IMR-90 (cell line): Measurements from ENCODE around the gene KRTAP13-4. TPM values are rescaled to one million over a fixed set of nuclear protein-coding genes. Genes with fewer than 3 reads are reported as not detected.
A peak's percentile ranks its signal among the peaks of the same experiment; 100 is the strongest.

ENCODE experiments used
- ATAC-seq: fragments of 200-7000 bp; cut with Tn5 transposase; 2 replicates; pipeline ENCODE4 v1.9.1; 2020; ENCODE audit warnings: low read depth, mild to moderate bottlenecking, moderate library complexity
- BruUV-seq: library from RNA; stranded (reverse); fragments of 400-500 nt; replicated peaks from 2 replicates; lab custom pipeline; 2021; lab: Mats Ljungman, UMichigan
- CTCF ChIA-PET: fragments of 300-600 bp; formaldehyde crosslinking; extraction: SDS; loops from one replicate; lab custom pipeline; 2021; ENCODE audit warnings: antibody characterized with exemption; lab: Yijun Ruan, JAX
- POLR2A ChIA-PET: fragments of 300-600 bp; sonication (Branson Sonifier 250); formaldehyde crosslinking; loops from one replicate; lab custom pipeline; 2022; ENCODE audit warnings: antibody characterized with exemption; ENCODE audit not compliant: unreplicated experiment; lab: Charles Lee
- DNase-seq: peaks from one replicate; pipeline ENCODE4 v3.0.0; 2013
- H2AFZ ChIP-seq: replicated peaks from 2 replicates; pipeline ENCODE3; 2013; ENCODE audit warnings: low read length, mild to moderate bottlenecking; ENCODE audit not compliant: poor library complexity
- H2AK5ac ChIP-seq: 2 replicates; pipeline ENCODE4 v1.6.1; 2013; ENCODE audit warnings: low read depth, low read length, inconsistent platforms
- H2AK9ac ChIP-seq: replicated peaks from 2 replicates; pipeline ENCODE3; 2013; ENCODE audit warnings: mild to moderate bottlenecking, low read depth, low read length, moderate library complexity; ENCODE audit not compliant: poor library complexity
- H2BK120ac ChIP-seq: 2 replicates; pipeline ENCODE4 v1.6.1; 2013; ENCODE audit warnings: low read depth, low read length, inconsistent platforms
- H2BK15ac ChIP-seq: 3 replicates; pipeline ENCODE4 v1.6.1; 2013; ENCODE audit warnings: low read depth, low read length, inconsistent platforms
- H2BK20ac ChIP-seq: 2 replicates; pipeline ENCODE4 v1.6.1; 2013; ENCODE audit warnings: low read depth, mild to moderate bottlenecking, inconsistent platforms, low read length, moderate library complexity
- H2BK5ac ChIP-seq: 2 replicates; pipeline ENCODE4 v1.6.1; 2013; ENCODE audit warnings: mild to moderate bottlenecking, low read depth, low read length, inconsistent platforms; ENCODE audit not compliant: poor library complexity, severe bottlenecking
- H3K14ac ChIP-seq: replicated peaks from 2 replicates; pipeline ENCODE4 v1.6.1; 2013; ENCODE audit warnings: low read depth, low read length, inconsistent platforms
- H3K18ac ChIP-seq: 2 replicates; pipeline ENCODE4 v1.6.1; 2013; ENCODE audit warnings: low read depth, low read length, control low read depth
- H3K23ac ChIP-seq: 2 replicates; pipeline ENCODE4 v1.6.1; 2013; ENCODE audit warnings: low read depth, low read length, inconsistent platforms
- H3K27ac ChIP-seq: 2 replicates; pipeline ENCODE4 v1.5.1; 2013; ENCODE audit warnings: mild to moderate bottlenecking, control low read depth, low read length; ENCODE audit not compliant: insufficient read depth
- H3K27me3 ChIP-seq: 2 replicates; pipeline ENCODE4 v1.6.1; 2013; ENCODE audit warnings: low read length; ENCODE audit not compliant: control insufficient read depth, insufficient read depth
- H3K36me3 ChIP-seq: 2 replicates; pipeline ENCODE4 v1.6.1; 2013; ENCODE audit warnings: low read length, mixed read lengths; ENCODE audit not compliant: control insufficient read depth, insufficient read depth
- H3K4ac ChIP-seq: 2 replicates; pipeline ENCODE4 v1.6.1; 2013; ENCODE audit warnings: low read depth, low read length, inconsistent platforms
- H3K4me1 ChIP-seq: 2 replicates; pipeline ENCODE4 v1.6.1; 2013; ENCODE audit warnings: low read length, mixed read lengths; ENCODE audit not compliant: control insufficient read depth, insufficient read depth
- H3K4me2 ChIP-seq: 2 replicates; pipeline ENCODE4 v1.6.1; 2013; ENCODE audit warnings: low read depth, mild to moderate bottlenecking, control low read depth, low read length, moderate library complexity
- H3K4me3 ChIP-seq: 2 replicates; pipeline ENCODE4 v1.5.1; 2013; ENCODE audit warnings: low read depth, mild to moderate bottlenecking, control low read depth, low read length, moderate library complexity; ENCODE audit not compliant: insufficient read depth
- H3K56ac ChIP-seq: 2 replicates; pipeline ENCODE4 v1.6.1; 2013; ENCODE audit warnings: low read length, inconsistent platforms; ENCODE audit not compliant: insufficient read depth; ENCODE audit errors: extremely low read depth
- H3K79me1 ChIP-seq, 2 experiments: 2 replicates each; pipeline ENCODE4 v1.6.1; 2013; ENCODE audit warnings: low read length in 2 of 2, inconsistent platforms in 1 of 2, low read depth in 1 of 2
- H3K9ac ChIP-seq: 2 replicates; pipeline ENCODE4 v1.6.1; 2013; ENCODE audit warnings: low read depth, low read length, control low read depth
- H3K9me1 ChIP-seq: 2 replicates; pipeline ENCODE4 v1.6.1; 2013; ENCODE audit warnings: low read length, inconsistent platforms; ENCODE audit not compliant: insufficient read depth
- H3K9me3 ChIP-seq: 2 replicates; pipeline ENCODE4 v1.6.1; 2013; ENCODE audit warnings: low read length; ENCODE audit not compliant: control insufficient read depth, insufficient read depth
- H4K20me1 ChIP-seq: 2 replicates; pipeline ENCODE4 v1.6.1; 2013; ENCODE audit warnings: low read length, inconsistent platforms; ENCODE audit not compliant: insufficient read depth
- H4K5ac ChIP-seq: 2 replicates; pipeline ENCODE4 v1.6.1; 2013; ENCODE audit warnings: mild to moderate bottlenecking, low read depth, low read length, control low read depth
- H4K8ac ChIP-seq, 2 experiments: 2 replicates each; pipeline ENCODE4 v1.6.1; 2013; ENCODE audit warnings: low read depth in 2 of 2, low read length in 2 of 2, control low read depth in 1 of 2, inconsistent platforms in 1 of 2
- H4K91ac ChIP-seq: 2 replicates; pipeline ENCODE4 v1.6.1; 2013; ENCODE audit warnings: low read depth, low read length, inconsistent platforms; ENCODE audit not compliant: insufficient read depth
- CTCF ChIP-seq: conservative IDR thresholded peaks from 2 replicates; pipeline ENCODE4 v1.5.1; 2012; ENCODE audit warnings: mild to moderate bottlenecking, low read depth, low read length, improper control_type of control experiment
- MAFK ChIP-seq: IDR thresholded peaks from 2 replicates; pipeline ENCODE4 v1.6.1; 2012; ENCODE audit warnings: low read depth, low read length, improper control_type of control experiment
- MAZ ChIP-seq: IDR thresholded peaks from 2 replicates; pipeline ENCODE4 v1.6.1; 2012; ENCODE audit warnings: low read depth, mild to moderate bottlenecking, low read length, improper control_type of control experiment, moderate library complexity, borderline replicate concordance
- POLR2A ChIP-seq: IDR thresholded peaks from 2 replicates; pipeline ENCODE4 v1.6.1; 2012; ENCODE audit warnings: mild to moderate bottlenecking, low read depth, low read length
- WGBS, 2 experiments: methylation state at CpG; one replicate each; pipeline versions ENCODE4 v1.1.5 to v1.1.7; 2013; ENCODE audit warnings: missing lambda C conversion rate in 2 of 2; ENCODE audit not compliant: insufficient read length in 1 of 2; ENCODE audit errors: extremely low coverage in 2 of 2; 5-methylcytosine and 5-hydroxymethylcytosine counted together
- dilution Hi-C: fragments of 300-500 bp; cut with HindIII; formaldehyde crosslinking; loops from one replicate; pipeline ENCODE4 v1.14.3; 2018; ENCODE audit warnings: low sequenced_read_pairs; ENCODE audit not compliant: unreplicated experiment
- in situ Hi-C: fragments of 300-500 bp; cut with MboI; formaldehyde crosslinking; loops from 3 replicates; pipeline ENCODE4 v1.14.3; 2019; ENCODE audit warnings: low sequenced_read_pairs, inconsistent platforms, mixed read lengths
- intact Hi-C: fragments of 100-400 bp; cut with micrococcal nuclease; formaldehyde crosslinking; loops from 2 replicates; pipeline ENCODE4 v1.10.0; 2022
- polyA plus RNA-seq, 3 experiments: library from polyadenylated mRNA; depleted of rRNA; stranded (reverse); fragments of >200 nt; gene quantifications; 2 replicates each; pipeline ENCODE4 v1.2.3, GENCODE V29; 2012; ENCODE audit warnings: low replicate concordance in 1 of 3
- total RNA-seq: library from RNA; depleted of rRNA; stranded (reverse); fragments of >200 nt; gene quantifications from 2 replicates; pipeline ENCODE4 v1.2.3, GENCODE V29; 2012

Gene KRTAP13-4
- total and polyA plus RNA-seq, 2 of the 4 experiments (the other 2 are of a cell fraction) = not detected

GRCh38 chr21:30463713-30464112 lies 33.7 kb downstream of the KRTAP13-4 start:
- H2BK15ac ChIP-seq = no peak overlapping the region
- ATAC-seq = no peak
- BruUV-seq = no TSS peak
- H3K23ac ChIP-seq = no peak overlapping the region
- H2AK5ac ChIP-seq = no peak overlapping the region
- no peak overlapping the region for H4K5ac ChIP-seq
- H3K18ac ChIP-seq = no peak overlapping the region
- H3K36me3 ChIP-seq = no peaks in the 10 kb centered on the region
- H3K9ac ChIP-seq = no peak overlapping the region
- H3K27ac ChIP-seq = no peak overlapping the region
- POLR2A ChIA-PET = no interaction called here
- no peak for DNase-seq
- CTCF ChIA-PET = no interaction called here
- H3K9me3 ChIP-seq = no peaks in the 10 kb centered on the region; the same call in 1 of the 2 replicates
- H4K91ac ChIP-seq = no peak overlapping the region
- H3K14ac ChIP-seq = no peak overlapping the region
- no peak overlapping the region for H3K4ac ChIP-seq
- H3K79me1 ChIP-seq = no peaks in the 10 kb centered on the region
- H3K56ac ChIP-seq = no peak overlapping the region
- no peak overlapping the region for H2AK9ac ChIP-seq
- no peaks in the 10 kb centered on the region for H3K4me1 ChIP-seq
- no peaks in the 10 kb centered on the region for H3K27me3 ChIP-seq
- dilution Hi-C loops = no loop called here
- TF ChIP-seq MAFK (peak; percentile 56), MAZ (no peak), POLR2A (no peak), CTCF (0 out of 2 replicates have a peak, but pooled peaks have one; percentile 4)
- intact Hi-C loops = no loop called here
- H2BK120ac ChIP-seq = no peak overlapping the region
- H2BK5ac ChIP-seq = no peak overlapping the region
- H2AFZ ChIP-seq = no peak overlapping the region
- H4K20me1 ChIP-seq = no peaks in the 10 kb centered on the region
- WGBS, 2 experiments = no CpG with 5 or more reads among the region's 3 CpGs
- H3K4me2 ChIP-seq = no peak overlapping the region
- H3K9me1 ChIP-seq = no peaks in the 10 kb centered on the region
- no peak overlapping the region for H3K4me3 ChIP-seq
- in situ Hi-C loops = no loop called here
- no peak overlapping the region for H4K8ac ChIP-seq
- H2BK20ac ChIP-seq = no peak overlapping the region
